SK-N-SH treated with all-trans-retinoic acid at 6 μM for 48 hours (cell line): ENCODE data around the gene C17orf50.

Experiments
- ARNTL ChIP-seq: fragments of 450-650 bp; formaldehyde crosslinking; IDR thresholded peaks from 2 replicates; pipeline ENCODE4 v1.5.0; 2020; ENCODE audit warnings: low read depth, mild to moderate bottlenecking, moderate library complexity, borderline replicate concordance
- ESRRG ChIP-seq: fragments of 250-450 bp; sonication (Bioruptor Pico); IDR thresholded peaks from 2 replicates; pipeline ENCODE4 v1.6.1; 2021; ENCODE audit warnings: mild to moderate bottlenecking
- ISL1 ChIP-seq: fragments of 250-450 bp; sonication (Bioruptor Pico); IDR thresholded peaks from 2 replicates; pipeline ENCODE4 v2.1.2; 2022; ENCODE audit warnings: mild to moderate bottlenecking, moderate library complexity
- ZC3H10 ChIP-seq: fragments of 250-450 bp; sonication (Bioruptor Pico); IDR thresholded peaks from 2 replicates; pipeline ENCODE4 v1.5.1; 2021; ENCODE audit warnings: mild to moderate bottlenecking, moderate library complexity
- ZFP3 ChIP-seq: fragments of 250-450 bp; sonication (Bioruptor Pico); IDR thresholded peaks from 2 replicates; pipeline ENCODE4 v1.5.0; 2020; ENCODE audit warnings: mild to moderate bottlenecking, moderate library complexity
- ZNF565 ChIP-seq: fragments of 450-650 bp; formaldehyde crosslinking; conservative IDR thresholded peaks from 2 replicates; pipeline ENCODE4 v1.5.0; 2020; ENCODE audit warnings: low read depth, mild to moderate bottlenecking, moderate library complexity
- ZNF8 ChIP-seq: fragments of 450-650 bp; formaldehyde crosslinking; IDR thresholded peaks from 2 replicates; pipeline ENCODE4 v1.5.0; 2020; ENCODE audit warnings: mild to moderate bottlenecking, moderate library complexity
- TF ChIP-seq, protein P1 (sequence below): fragments of 250-450 bp; sonication (Bioruptor Pico); IDR thresholded peaks from 2 replicates; pipeline ENCODE4 v1.8.0; 2020; ENCODE audit warnings: mild to moderate bottlenecking, moderate library complexity, borderline replicate concordance

DNA sequence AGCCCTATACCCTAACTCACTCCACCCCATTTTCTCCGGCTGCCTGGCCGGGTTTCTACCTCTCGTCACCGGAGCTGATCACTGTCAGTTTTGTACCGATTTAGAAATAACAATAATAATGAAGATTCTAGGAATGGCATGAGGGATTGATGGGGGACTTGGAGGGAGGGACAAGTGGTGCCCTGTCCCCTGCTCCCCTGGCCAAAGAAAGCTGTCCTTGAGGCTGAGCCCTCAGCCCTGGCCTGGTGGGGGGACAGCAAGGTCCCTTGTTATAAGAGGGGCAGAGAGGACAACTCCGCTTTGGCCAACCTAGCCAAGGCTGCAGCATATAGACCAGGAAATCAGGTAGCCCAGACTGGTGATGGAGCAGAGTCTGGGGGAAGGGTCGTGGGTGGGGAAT is 18.2 kb upstream of the C17orf50 start:
- TF ChIP-seq ESRRG (CRISPR knock-in tag) (no peak), ZNF565 (CRISPR knock-in tag) (no peak), ZFP3 (CRISPR knock-in tag) (no peak), ISL1 (CRISPR knock-in tag) (no peak), ZNF8 (CRISPR knock-in tag) (no peak), ARNTL (no peak), ZC3H10 (CRISPR knock-in tag) (no peak)
- TF ChIP-seq, protein P1, sequence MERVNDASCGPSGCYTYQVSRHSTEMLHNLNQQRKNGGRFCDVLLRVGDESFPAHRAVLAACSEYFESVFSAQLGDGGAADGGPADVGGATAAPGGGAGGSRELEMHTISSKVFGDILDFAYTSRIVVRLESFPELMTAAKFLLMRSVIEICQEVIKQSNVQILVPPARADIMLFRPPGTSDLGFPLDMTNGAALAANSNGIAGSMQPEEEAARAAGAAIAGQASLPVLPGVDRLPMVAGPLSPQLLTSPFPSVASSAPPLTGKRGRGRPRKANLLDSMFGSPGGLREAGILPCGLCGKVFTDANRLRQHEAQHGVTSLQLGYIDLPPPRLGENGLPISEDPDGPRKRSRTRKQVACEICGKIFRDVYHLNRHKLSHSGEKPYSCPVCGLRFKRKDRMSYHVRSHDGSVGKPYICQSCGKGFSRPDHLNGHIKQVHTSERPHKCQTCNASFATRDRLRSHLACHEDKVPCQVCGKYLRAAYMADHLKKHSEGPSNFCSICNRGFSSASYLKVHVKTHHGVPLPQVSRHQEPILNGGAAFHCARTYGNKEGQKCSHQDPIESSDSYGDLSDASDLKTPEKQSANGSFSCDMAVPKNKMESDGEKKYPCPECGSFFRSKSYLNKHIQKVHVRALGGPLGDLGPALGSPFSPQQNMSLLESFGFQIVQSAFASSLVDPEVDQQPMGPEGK (CRISPR knock-in tag): no peak
